Measurements from ENCODE around the gene MYO9B.

- no peak for TF ChIP-seq EZH2 (IDR thresholded peaks at IDR 0.05; ENCODE audit: borderline replicate concordance, low read depth, low read length, poor library complexity, severe bottlenecking)
- TF ChIP-seq, protein P1, sequence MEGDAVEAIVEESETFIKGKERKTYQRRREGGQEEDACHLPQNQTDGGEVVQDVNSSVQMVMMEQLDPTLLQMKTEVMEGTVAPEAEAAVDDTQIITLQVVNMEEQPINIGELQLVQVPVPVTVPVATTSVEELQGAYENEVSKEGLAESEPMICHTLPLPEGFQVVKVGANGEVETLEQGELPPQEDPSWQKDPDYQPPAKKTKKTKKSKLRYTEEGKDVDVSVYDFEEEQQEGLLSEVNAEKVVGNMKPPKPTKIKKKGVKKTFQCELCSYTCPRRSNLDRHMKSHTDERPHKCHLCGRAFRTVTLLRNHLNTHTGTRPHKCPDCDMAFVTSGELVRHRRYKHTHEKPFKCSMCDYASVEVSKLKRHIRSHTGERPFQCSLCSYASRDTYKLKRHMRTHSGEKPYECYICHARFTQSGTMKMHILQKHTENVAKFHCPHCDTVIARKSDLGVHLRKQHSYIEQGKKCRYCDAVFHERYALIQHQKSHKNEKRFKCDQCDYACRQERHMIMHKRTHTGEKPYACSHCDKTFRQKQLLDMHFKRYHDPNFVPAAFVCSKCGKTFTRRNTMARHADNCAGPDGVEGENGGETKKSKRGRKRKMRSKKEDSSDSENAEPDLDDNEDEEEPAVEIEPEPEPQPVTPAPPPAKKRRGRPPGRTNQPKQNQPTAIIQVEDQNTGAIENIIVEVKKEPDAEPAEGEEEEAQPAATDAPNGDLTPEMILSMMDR (conservative IDR thresholded peaks at IDR 0.05; ENCODE audit: low read depth, low read length) = no peak
Measured at GRCh38 chr19:17109300-17109699, 33.7 kb downstream of the MYO9B start.

Measured in A673 (cell line).